NCI-H2196 (cell line): ENCODE data around the gene PRPH.
"Not testable (repeated sequence)": the region's sequence is repeated elsewhere in the genome, so short reads cannot be mapped to it uniquely, and the experiment has no call there.

Source experiments
- DNase-seq: peaks from one replicate; lab custom pipeline; 2025; ENCODE audit not compliant: unreplicated experiment; lab: John Stamatoyannopoulos, UW

Gene PRPH

DNA sequence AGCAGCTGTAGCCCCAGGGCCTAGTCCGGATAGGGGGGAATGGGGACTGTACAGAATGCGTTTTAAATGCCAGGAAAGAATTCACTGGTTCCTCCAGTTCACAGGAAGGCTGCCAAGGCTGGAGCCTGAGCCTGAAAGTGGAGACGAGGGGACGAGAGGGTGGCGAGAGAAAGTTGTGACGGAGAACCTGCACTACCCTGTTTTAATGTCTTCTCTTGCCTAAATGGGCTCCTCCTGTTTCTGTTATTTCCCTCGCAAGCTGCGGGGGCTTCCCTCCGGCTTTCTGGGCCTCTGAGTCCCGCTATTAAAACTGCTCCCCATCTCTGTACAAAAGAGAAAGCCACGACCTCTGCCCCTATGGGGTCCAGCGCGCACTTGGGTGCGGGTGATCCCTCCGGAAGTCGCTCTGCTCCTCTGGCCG lies 37.5 kb downstream of the PRPH start:
- DNase-seq: no peak

DNA sequence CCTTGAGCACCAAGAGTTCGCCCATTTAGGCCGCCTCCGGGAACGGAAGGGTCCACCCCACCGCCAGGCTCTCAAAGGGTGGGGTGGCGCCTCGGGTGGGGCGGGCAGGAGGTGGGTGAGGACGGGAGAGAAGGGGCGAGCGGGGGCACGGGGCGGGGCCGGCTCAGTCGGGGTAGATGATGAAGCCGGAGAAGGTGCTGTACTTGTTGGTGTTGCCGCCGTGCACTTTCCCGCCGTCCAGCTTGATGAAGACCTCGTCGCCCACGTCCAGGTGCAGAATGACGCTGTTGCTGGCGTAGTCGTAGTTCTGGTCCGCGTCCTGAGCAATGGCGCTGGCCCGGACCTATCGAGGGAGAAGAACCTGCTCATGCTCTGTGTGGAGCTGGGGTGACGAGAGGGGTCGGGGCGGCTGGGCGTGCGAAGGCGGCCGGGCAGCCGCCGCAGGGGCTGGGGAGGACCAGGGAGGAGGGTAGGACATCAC lies 38.0 kb downstream of the PRPH start:
- no peak for DNase-seq

- not testable (repeated sequence) for DNase-seq
These were observed 38.8 kb downstream of the PRPH start for GRCh38 chr12:49333778-49334177.

GRCh38 chr12:49334226-49334625 lies 39.3 kb downstream of the PRPH start:
- DNase-seq: no peak

DNA sequence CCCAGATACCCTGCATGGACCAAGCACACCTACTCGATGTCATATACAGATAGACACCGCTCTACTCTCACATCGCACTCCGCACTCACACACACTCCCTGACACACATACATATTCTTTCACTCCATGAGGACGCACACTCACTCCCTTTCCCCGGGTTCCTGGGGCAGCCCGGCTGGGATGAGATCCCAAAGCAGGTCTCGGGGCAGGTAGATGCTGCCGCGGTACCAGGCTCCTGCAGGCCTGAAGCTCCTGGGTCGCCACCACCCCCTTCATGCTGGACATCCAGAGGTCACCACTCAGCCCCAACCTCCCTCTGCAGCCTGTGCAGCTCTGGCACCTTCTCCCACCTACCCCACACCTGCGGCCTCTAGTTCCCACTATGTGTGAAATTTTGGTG lies 39.7 kb downstream of the PRPH start:
- DNase-seq: no peak

GRCh38 chr12:49335118-49335954 lies 40.4 kb downstream of the PRPH start:
- no peak for DNase-seq

GRCh38 chr12:49335955-49336644 lies 41.2 kb downstream of the PRPH start:
- no peak for DNase-seq

DNA sequence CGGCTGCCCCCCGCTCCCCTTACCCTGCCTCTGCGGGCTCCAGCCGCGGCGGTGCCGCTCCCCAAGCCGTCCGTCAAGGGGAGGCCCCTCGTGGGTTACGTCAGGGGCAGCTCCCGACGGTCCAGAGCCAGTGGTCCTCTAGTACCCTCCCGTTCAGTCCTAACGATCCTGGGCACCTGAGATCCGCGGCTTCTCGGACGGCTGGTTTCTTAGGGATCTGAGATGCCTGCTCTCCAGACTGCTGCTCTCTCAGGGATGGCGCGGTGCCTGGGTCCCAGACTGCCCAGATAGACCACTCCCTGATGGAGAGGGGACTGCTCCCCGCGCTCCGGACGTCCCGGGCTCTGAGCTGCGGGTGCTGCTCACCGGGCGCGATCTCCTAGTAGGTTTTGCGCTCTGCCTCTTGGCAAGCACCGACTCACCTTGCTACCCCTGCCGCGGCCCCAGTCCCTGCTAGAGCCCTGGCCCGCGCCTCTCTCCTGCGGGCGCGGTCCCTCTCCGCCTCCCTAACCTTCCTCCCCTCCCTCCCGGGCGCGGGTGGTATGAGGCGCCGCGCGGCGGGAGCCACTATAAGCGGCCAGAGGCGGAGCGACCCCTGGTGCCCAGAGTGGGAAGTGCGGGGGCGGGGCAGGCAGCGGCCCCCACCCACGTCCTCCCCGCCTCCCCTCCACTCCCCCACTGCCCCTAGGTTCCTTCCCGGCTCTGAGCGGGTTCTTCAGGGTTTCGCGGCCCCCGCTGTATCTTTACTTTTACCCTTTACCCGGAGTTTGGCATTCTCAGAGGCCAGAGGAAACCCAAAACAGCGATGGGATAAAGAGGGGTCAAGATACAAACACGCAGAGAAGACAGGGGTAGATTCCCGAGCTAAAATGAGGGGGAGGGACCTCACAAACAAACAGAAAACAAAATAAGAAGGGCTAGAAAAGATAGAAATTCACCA lies 42.0 kb downstream of the PRPH start, which contains the start of gene C1QL4:
C1QL4 (minus strand) TSS at position 544 of the 940 bp plus-strand sequence. CDS start 711 bp downstream, outside the sequence.
- DNase-seq: peak; percentile 84

- no peak for DNase-seq
These were observed 44.0 kb downstream of the PRPH start for GRCh38 chr12:49338830-49339463.

DNA sequence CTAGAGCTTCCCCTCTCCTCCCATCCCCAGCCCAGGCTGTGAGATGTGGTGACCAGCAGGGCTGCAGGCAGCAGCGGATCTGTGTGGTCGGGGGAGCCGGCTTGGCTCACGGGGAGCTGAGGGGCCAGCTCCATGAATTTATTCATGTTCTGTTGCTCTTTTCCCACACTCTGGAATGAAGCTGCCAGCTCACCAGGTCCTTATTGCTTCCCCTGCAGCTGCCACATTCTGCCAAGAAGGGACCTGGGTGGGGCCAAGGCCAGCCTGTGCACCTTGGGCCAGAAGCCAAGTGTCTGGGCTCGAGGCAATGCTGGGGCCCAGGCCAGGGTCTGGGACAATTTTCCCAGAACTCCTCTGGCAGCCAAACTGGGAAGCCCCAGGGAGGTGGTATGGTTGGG lies 44.5 kb downstream of the PRPH start:
- DNase-seq: no peak

- DNase-seq: no peak
These were observed 45.3 kb downstream of the PRPH start for GRCh38 chr12:49340095-49340870.

- no peak for DNase-seq
These were observed 46.2 kb downstream of the PRPH start for GRCh38 chr12:49340971-49341776.

- DNase-seq: no peak
These were observed 46.8 kb downstream of the PRPH start for GRCh38 chr12:49341777-49342065.

DNA sequence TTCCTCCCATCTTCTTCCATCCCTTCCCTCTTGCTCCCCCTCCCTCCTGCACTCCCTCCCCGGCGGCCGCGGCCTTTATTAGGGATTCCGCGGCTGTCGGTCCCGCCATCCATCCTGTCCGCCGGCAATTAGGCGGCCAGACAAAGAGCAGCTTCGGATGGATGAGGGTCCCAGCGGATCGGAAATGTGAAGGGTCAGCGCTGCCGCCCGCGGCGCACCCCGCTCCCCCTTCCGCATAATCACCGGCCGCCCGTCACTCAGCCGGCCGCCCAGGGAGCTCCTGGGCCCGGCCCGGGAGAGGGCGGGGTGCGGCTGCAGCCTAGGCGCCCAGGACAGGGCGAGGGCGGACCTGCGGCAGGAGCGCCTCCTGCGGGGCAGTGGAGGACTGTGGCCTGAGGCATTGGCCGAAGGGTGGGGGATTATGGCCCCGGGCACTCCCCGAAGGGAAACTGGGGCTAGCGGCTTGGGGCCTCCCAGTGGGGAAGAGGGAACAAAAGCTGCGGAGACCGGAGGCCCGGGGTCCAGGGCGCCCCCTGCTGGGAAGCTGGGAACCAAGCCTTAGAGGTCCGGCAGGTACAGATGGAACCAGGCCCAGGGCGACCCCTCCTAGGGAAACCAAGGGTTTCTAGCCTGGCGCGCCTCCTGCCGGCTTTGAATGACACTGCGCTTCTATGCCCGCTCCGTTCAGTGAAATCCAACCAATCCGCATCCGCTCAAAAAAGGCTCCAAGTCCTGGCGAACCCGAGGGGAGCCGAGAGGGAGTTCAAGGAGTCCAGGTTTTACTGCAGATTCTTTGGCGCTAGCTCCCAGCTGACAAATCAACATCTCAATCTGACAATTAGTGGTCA lies 47.3 kb downstream of the PRPH start:
- DNase-seq: peak; percentile 83

- DNase-seq: no peak
These were observed 48.2 kb downstream of the PRPH start for GRCh38 chr12:49342914-49343731.

DNA sequence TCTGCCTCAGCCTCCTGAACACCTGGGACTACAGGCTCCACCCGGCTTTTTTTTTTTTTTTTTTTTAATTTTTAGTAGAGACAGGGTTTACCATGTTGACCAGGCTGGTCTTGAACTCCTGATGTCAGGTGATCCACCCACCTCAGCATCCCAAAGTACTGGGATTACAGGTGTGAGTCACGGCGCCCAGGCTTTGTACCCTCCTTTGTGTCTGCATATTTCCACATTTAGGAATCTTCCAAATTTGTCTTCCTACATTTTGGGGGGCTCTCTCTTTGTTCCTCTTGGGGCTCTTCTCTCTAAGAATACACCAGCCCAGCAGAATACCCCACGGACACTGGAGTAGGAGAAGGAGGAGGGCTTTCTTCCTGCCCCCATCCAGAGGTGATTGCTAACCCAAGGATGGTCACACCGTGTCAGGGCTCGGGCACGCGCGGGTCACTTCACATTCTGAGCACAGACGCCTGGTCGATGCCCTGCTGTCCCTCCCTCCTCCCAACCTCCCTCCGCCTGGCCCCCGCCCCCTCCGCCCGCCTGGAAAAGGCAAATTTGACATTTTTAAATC lies 49.6 kb downstream of the PRPH start:
- no peak for DNase-seq
